GM23248 (cell line): ENCODE results near the gene SEC16A.

Experiments used
- EZH2 ChIP-seq: fragments of 200-600 bp; sonication (generic); IDR thresholded peaks from 2 replicates; pipeline ENCODE4 v1.6.1; 2018; ENCODE audit warnings: antibody characterized with exemption, mild to moderate bottlenecking; ENCODE audit not compliant: insufficient read depth, poor library complexity, severe bottlenecking
- EZH2phosphoT487 ChIP-seq: fragments of 200-600 bp; sonication (generic); IDR thresholded peaks from 2 replicates; pipeline ENCODE4 v1.6.1; 2018; ENCODE audit warnings: antibody characterized with exemption, moderate library complexity, mild to moderate bottlenecking, low read depth; ENCODE audit not compliant: insufficient read depth

GRCh38 chr9:136431782-136432350 is 51.0 kb downstream of the SEC16A start:
- TF ChIP-seq EZH2 (no peak), EZH2phosphoT487 (no peak)
